HCT116 (cell line): ENCODE results near the gene PTPA. TPM values are rescaled to one million over a fixed set of nuclear protein-coding genes. Genes with fewer than 3 reads are reported as not detected.

Source experiments
- ATAC-seq: fragments of 200-7000 bp; cut with Tn5 transposase; 2 replicates; pipeline ENCODE4 v1.9.1; 2020; ENCODE audit warnings: mild to moderate bottlenecking, moderate library complexity
- BruUV-seq: library from RNA; stranded (reverse); fragments of 400-500 nt; replicated peaks from 2 replicates; lab custom pipeline; 2021; lab: Mats Ljungman, UMichigan
- CTCF ChIA-PET: fragments of 300-600 bp; sonication (Branson Sonifier 250); formaldehyde crosslinking; loops from one replicate; lab custom pipeline; 2021; ENCODE audit warnings: antibody characterized with exemption; lab: Charles Lee
- POLR2A ChIA-PET: fragments of 300-600, 350-600 bp; sonication (Branson Sonifier 250); formaldehyde crosslinking; loops from one replicate; lab custom pipeline; 2021; ENCODE audit warnings: antibody characterized with exemption; lab: Charles Lee
- RAD21 ChIA-PET, 2 experiments: fragments of 300-600 bp; sonication (Branson Sonifier 250); formaldehyde crosslinking; loops; one replicate each; lab custom pipeline; 2023; ENCODE audit warnings: low total read pairs in 2 of 2; ENCODE audit not compliant: uncharacterized antibody in 2 of 2, unreplicated experiment in 2 of 2, low non-redundant PET in 1 of 2; lab: Charles Lee
- DNase-seq: peaks from one replicate; pipeline ENCODE4 v3.0.0-alpha.2; 2010; ENCODE audit warnings: low read depth, low spot score
- H2AFZ ChIP-seq: fragments of 200-600 bp; shearing (Covaris generic), sonication (generic); 2 replicates; pipeline ENCODE4 v1.6.1; 2017; ENCODE audit warnings: low read depth, mixed run types, mixed read lengths, antibody characterized with exemption, low read length; ENCODE audit not compliant: poor library complexity, severe bottlenecking
- H3K27ac ChIP-seq: 2 replicates; pipeline ENCODE4 v1.5.1; 2012; ENCODE audit warnings: low read depth, low read length
- H3K27me3 ChIP-seq: fragments of 200-600 bp; sonication (generic); 2 replicates; pipeline ENCODE4 v1.6.1; 2016; ENCODE audit warnings: mixed run types, low read length, mixed read lengths; ENCODE audit not compliant: insufficient read depth
- H3K36me3 ChIP-seq, 2 experiments: fragments of 200-500 bp in 1 of 2; fragments of 200-600 bp in 1 of 2; sonication (Bioruptor generic) in 1 of 2; sonication (generic) in 1 of 2; 2 replicates each; pipeline versions ENCODE4 v1.5.1 to v1.6.1; 2014 to 2016; ENCODE audit warnings: low read length in 2 of 2, inconsistent platforms in 1 of 2, mixed read lengths in 1 of 2, mixed run types in 1 of 2; ENCODE audit not compliant: insufficient read depth in 2 of 2, control insufficient read depth in 1 of 2
- H3K4me1 ChIP-seq, 2 experiments: fragments of 200-600 bp in 1 of 2; sonication (generic) in 1 of 2; 2 replicates each; pipeline versions ENCODE4 v1.5.1 to v1.6.1; 2012 to 2017; ENCODE audit warnings: low read length in 2 of 2, inconsistent platforms in 1 of 2, mild to moderate bottlenecking in 1 of 2, mixed read lengths in 1 of 2, mixed run types in 1 of 2, moderate library complexity in 1 of 2; ENCODE audit not compliant: insufficient read depth in 2 of 2, control insufficient read depth in 1 of 2
- H3K4me2 ChIP-seq: fragments of 200-600 bp; sonication (generic); 2 replicates; pipeline ENCODE4 v1.6.1; 2017; ENCODE audit warnings: mixed run types, low read length, mixed read lengths
- H3K4me3 ChIP-seq, 2 experiments: fragments of 200-600 bp in 1 of 2; sonication (generic) in 1 of 2; replicated peaks in 1 of 2; 2 replicates each; pipeline ENCODE4 v1.5.1; 2011 to 2016; ENCODE audit warnings: low read length in 2 of 2, control low read depth in 1 of 2, low read depth in 1 of 2, mild to moderate bottlenecking in 1 of 2, mixed read lengths in 1 of 2, mixed run types in 1 of 2
- H3K79me2 ChIP-seq: fragments of 200-600 bp; sonication (generic); 2 replicates; pipeline ENCODE4 v1.6.1; 2017; ENCODE audit warnings: mild to moderate bottlenecking, mixed run types, low read length, moderate library complexity, mixed read lengths; ENCODE audit not compliant: insufficient read depth
- H3K9ac ChIP-seq: fragments of 200-600 bp; sonication (generic); 2 replicates; pipeline ENCODE4 v1.6.1; 2016; ENCODE audit warnings: low read length, mixed read lengths
- H3K9me2 ChIP-seq: fragments of 200-600 bp; sonication (generic), shearing (Covaris generic); 2 replicates; pipeline ENCODE4 v1.6.1; 2017; ENCODE audit warnings: mixed run types, mild to moderate bottlenecking, moderate library complexity; ENCODE audit not compliant: insufficient read depth
- H3K9me3 ChIP-seq, 2 experiments: fragments of 200-500 bp in 1 of 2; fragments of 200-600 bp in 1 of 2; sonication (Bioruptor generic) in 1 of 2; sonication (generic) in 1 of 2; 2 replicates each; pipeline ENCODE4 v1.6.1; 2014 to 2017; ENCODE audit warnings: low read length in 2 of 2, mixed read lengths in 2 of 2, inconsistent platforms in 1 of 2, low read depth in 1 of 2, mild to moderate bottlenecking in 1 of 2, mixed run types in 1 of 2, moderate library complexity in 1 of 2; ENCODE audit not compliant: control insufficient read depth in 1 of 2, insufficient read depth in 1 of 2
- H4K20me1 ChIP-seq: fragments of 200-600 bp; sonication (generic), shearing (Covaris generic); 2 replicates; pipeline ENCODE4 v1.6.1; 2017; ENCODE audit warnings: mixed run types, mild to moderate bottlenecking, moderate library complexity; ENCODE audit not compliant: insufficient read depth
- EGR1 ChIP-seq: IDR thresholded peaks from 2 replicates; pipeline ENCODE4 v1.6.1; 2012; ENCODE audit warnings: low read depth
- EZH2 ChIP-seq: fragments of 200-600 bp; sonication (generic); IDR thresholded peaks from 2 replicates; pipeline ENCODE4 v1.6.1; 2017; ENCODE audit warnings: antibody characterized with exemption, mixed run types
- FOSL1 ChIP-seq: IDR thresholded peaks from 2 replicates; pipeline ENCODE4 v1.6.1; 2012; ENCODE audit warnings: low read depth
- JUND ChIP-seq: IDR thresholded peaks from 2 replicates; pipeline ENCODE4 v1.6.1; 2012
- POLR2A ChIP-seq: IDR thresholded peaks from 2 replicates; pipeline ENCODE4 v1.7.0; 2011; ENCODE audit warnings: borderline replicate concordance; ENCODE audit not compliant: insufficient read depth, insufficient read length; ENCODE audit errors: extremely low read depth
- POLR2AphosphoS5 ChIP-seq: IDR thresholded peaks from 2 replicates; pipeline ENCODE4 v1.6.1; 2011; ENCODE audit warnings: mild to moderate bottlenecking, low read depth, low read length, moderate library complexity
- SIN3A ChIP-seq: IDR thresholded peaks from 2 replicates; pipeline ENCODE4 v1.6.1; 2012; ENCODE audit warnings: low read depth
- TCF7L2 ChIP-seq: IDR thresholded peaks from 2 replicates; pipeline ENCODE4 v1.7.0; 2011; ENCODE audit warnings: borderline replicate concordance, inconsistent platforms; ENCODE audit not compliant: insufficient read depth, insufficient read length; ENCODE audit errors: extremely low read depth
- YY1 ChIP-seq: IDR thresholded peaks from 2 replicates; pipeline ENCODE4 v1.6.1; 2011; ENCODE audit warnings: low read length, low read depth, moderate library complexity, mild to moderate bottlenecking; ENCODE audit not compliant: insufficient replicate concordance; ENCODE audit errors: extremely low read depth
- intact Hi-C: fragments of 100-400 bp; cut with micrococcal nuclease; formaldehyde crosslinking; loops from 2 replicates; pipeline ENCODE4 v1.10.0; 2022
- total RNA-seq: library from RNA; stranded (reverse); gene quantifications from one replicate; pipeline ENCODE4 v1.2.1, GENCODE V29; 2021; ENCODE audit not compliant: unreplicated experiment
- TF ChIP-seq, protein P1 (sequence below): IDR thresholded peaks from 2 replicates; pipeline ENCODE4 v1.6.1; 2012; ENCODE audit warnings: low read depth
- TF ChIP-seq, protein P2 (sequence below): IDR thresholded peaks from 2 replicates; pipeline ENCODE4 v1.6.1; 2012

PTPA gene
- total RNA-seq, 1 experiment from 2014 or later: 177 TPM

DNA sequence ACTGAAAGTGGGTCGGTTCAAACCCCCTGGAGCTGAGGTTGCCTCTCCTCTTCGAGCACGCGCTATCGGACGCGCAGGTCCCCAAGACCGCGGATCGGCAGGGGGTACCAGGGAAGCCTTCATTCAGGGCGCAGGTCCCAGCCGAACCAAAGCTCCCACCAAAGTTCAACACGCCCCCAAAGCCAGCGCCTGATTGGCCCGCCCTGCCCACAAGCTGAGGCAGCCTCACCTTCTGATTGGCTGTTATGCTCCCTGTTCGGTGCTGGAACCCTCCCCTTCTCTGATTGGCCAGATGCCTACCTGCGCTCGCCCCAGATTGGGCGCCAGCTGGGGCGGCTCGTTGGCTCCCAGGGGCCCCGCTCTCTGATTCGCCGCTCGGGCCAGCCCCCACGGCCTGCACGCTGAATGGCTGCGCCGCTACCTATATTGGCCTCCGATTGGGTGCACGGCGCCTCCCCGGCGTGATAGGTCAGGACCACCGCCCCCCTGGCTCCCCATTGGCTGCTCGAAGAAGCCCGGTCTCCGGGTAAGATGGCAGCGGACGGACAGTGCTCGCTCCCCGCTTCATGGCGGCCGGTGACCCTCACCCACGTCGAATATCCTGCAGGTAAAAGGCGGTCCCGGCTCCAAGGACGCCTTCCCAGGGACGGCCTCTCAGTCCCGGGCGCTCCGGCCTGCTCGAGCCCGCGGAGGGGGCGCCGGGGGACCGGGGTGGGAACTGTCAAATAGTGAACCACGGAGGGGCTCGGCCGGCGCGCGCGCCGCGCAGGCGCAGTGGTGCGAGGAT, 30.4 kb upstream of the PTPA start, which contains the start of gene DOLPP1:
Gene DOLPP1 (plus strand): TSS at position 511 of the 787 bp plus-strand sequence. CDS start 21 bp downstream, at position 532.
- intact Hi-C loops: loop anchor here (2.0 kb wide), 1 partner anchor 52 kb away; the partner anchor contains the start of gene SH3GLB2
- H3K4me1 ChIP-seq: peaks cover 11 to 17% of the 10 kb centered on the region in 2 experiments
- no peak within 1 kb of the TSS for H2AFZ ChIP-seq
- ATAC-seq (peak; percentile 96), DNase-seq (peak; percentile 96)
- POLR2A ChIA-PET: interaction anchor here (0.9 to 1.8 kb wide), 5 partner anchors 10 to 97 kb away, joined by 3 to 5 read pairs (median 4); partner anchors contain the start of genes CRAT, IER5L, MIGA2 and PTPA
- peaks cover 31% of the 10 kb centered on the region for H3K79me2 ChIP-seq
- no peaks in the 10 kb centered on the region for H3K9me2 ChIP-seq
- TF ChIP-seq EZH2 (no peak), FOSL1 (no peak), POLR2AphosphoS5 (peak; percentile 58), YY1 (peak; percentile 92), TCF7L2 (peak; percentile 91), POLR2A (peak; percentile 29), EGR1 (no peak), JUND (no peak), SIN3A (no peak)
- TF ChIP-seq, protein P1, sequence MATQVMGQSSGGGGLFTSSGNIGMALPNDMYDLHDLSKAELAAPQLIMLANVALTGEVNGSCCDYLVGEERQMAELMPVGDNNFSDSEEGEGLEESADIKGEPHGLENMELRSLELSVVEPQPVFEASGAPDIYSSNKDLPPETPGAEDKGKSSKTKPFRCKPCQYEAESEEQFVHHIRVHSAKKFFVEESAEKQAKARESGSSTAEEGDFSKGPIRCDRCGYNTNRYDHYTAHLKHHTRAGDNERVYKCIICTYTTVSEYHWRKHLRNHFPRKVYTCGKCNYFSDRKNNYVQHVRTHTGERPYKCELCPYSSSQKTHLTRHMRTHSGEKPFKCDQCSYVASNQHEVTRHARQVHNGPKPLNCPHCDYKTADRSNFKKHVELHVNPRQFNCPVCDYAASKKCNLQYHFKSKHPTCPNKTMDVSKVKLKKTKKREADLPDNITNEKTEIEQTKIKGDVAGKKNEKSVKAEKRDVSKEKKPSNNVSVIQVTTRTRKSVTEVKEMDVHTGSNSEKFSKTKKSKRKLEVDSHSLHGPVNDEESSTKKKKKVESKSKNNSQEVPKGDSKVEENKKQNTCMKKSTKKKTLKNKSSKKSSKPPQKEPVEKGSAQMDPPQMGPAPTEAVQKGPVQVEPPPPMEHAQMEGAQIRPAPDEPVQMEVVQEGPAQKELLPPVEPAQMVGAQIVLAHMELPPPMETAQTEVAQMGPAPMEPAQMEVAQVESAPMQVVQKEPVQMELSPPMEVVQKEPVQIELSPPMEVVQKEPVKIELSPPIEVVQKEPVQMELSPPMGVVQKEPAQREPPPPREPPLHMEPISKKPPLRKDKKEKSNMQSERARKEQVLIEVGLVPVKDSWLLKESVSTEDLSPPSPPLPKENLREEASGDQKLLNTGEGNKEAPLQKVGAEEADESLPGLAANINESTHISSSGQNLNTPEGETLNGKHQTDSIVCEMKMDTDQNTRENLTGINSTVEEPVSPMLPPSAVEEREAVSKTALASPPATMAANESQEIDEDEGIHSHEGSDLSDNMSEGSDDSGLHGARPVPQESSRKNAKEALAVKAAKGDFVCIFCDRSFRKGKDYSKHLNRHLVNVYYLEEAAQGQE: no peak
- TF ChIP-seq, protein P2, sequence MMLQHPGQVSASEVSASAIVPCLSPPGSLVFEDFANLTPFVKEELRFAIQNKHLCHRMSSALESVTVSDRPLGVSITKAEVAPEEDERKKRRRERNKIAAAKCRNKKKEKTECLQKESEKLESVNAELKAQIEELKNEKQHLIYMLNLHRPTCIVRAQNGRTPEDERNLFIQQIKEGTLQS: no peak
- BruUV-seq: no TSS peak
- H3K9ac ChIP-seq: peak within 1 kb of the TSS; percentile 87
- H3K27ac ChIP-seq: peak within 1 kb of the TSS; percentile 69
- peak within 1 kb of the TSS; percentile 93 to 95 for H3K4me3 ChIP-seq
- peaks cover 1 to 4% of the 10 kb centered on the region in 2 experiments; a peak in 1 of 4 replicates for H3K36me3 ChIP-seq
- no peaks in the 10 kb centered on the region for H3K27me3 ChIP-seq
- H4K20me1 ChIP-seq: no peaks in the 10 kb centered on the region
- peak within 1 kb of the TSS; percentile 94 for H3K4me2 ChIP-seq
- H3K9me3 ChIP-seq: no peaks in the 10 kb centered on the region
- RAD21 ChIA-PET: interaction anchor here in 1 of 2 experiments (1.0 kb wide), 1 partner anchor 59 kb away, joined by 4 read pairs; no protein-coding TSS in a partner anchor
- CTCF ChIA-PET: interaction anchor here (1.1 to 2.3 kb wide), 4 partner anchors 51 to 543 kb away, joined by 3 to 11 read pairs (median 6); partner anchors contain the start of gene SH3GLB2
